Upper lobe of left lung (tissue), 6 donors: Measurements from ENCODE around the gene NCOA1. TPM values are rescaled to one million over a fixed set of nuclear protein-coding genes. Genes with fewer than 3 reads are reported as not detected.

Experiments
- ATAC-seq, 2 donors: fragments of 200-7000 bp; cut with Tn5 transposase; one replicate each; pipeline ENCODE4 v1.9.1; 2022; ENCODE audit warnings: mild to moderate bottlenecking in 2 of 2, moderate library complexity in 2 of 2; ENCODE audit not compliant: low FRiP score in 2 of 2
- DNase-seq, 2 donors: peaks; one replicate each; pipeline ENCODE4 v3.0.0-alpha.2; 2019 to 2020
- H3K27ac ChIP-seq, 4 donors: fragments of 200-600 bp; sonication (generic); one replicate each; pipeline ENCODE4 v1.5.1; 2016 to 2019
- H3K27me3 ChIP-seq, 4 donors: fragments of 200-600 bp; sonication (generic); one replicate each; pipeline ENCODE4 v1.5.1; 2017 to 2019
- H3K36me3 ChIP-seq, 4 donors: fragments of 200-600 bp; sonication (generic); one replicate each; pipeline ENCODE4 v1.5.1; 2016 to 2019
- H3K4me1 ChIP-seq, 4 donors: fragments of 200-600 bp; sonication (generic); one replicate each; pipeline ENCODE4 v1.5.1; 2018 to 2019
- H3K4me3 ChIP-seq, 4 donors: fragments of 200-600 bp; sonication (generic); one replicate each; pipeline ENCODE4 v1.5.1; 2017 to 2019; ENCODE audit warnings: mild to moderate bottlenecking in 2 of 4, moderate library complexity in 1 of 4
- H3K9me3 ChIP-seq, 4 donors: fragments of 200-600 bp; sonication (generic); one replicate each; pipeline ENCODE4 v1.5.1; 2018 to 2019
- CTCF ChIP-seq, 6 experiments: fragments of 450-650 bp in 4 of 6; fragments of 200-600 bp in 2 of 6; sonication (generic) in 2 of 6; IDR thresholded peaks; one replicate each; pipeline ENCODE4 v1.5.1; 2016 to 2019; ENCODE audit warnings: antibody characterized with exemption in 6 of 6
- EP300 ChIP-seq, 4 donors: sonication (generic); formaldehyde crosslinking; IDR thresholded peaks; one replicate each; pipeline ENCODE4 v1.5.1; 2017; ENCODE audit warnings: antibody characterized with exemption in 4 of 4, control low read depth in 2 of 4
- POLR2A ChIP-seq, 4 donors: fragments of 450-650 bp; IDR thresholded peaks; one replicate each; pipeline ENCODE4 v1.5.1; 2016 to 2017; ENCODE audit warnings: antibody characterized with exemption in 4 of 4, mild to moderate bottlenecking in 2 of 4
- POLR2AphosphoS5 ChIP-seq, 2 donors: sonication (generic); formaldehyde crosslinking; IDR thresholded peaks; one replicate each; pipeline ENCODE4 v1.5.1; 2017; ENCODE audit warnings: antibody characterized with exemption in 2 of 2
- WGBS, 2 donors: methylation state at CpG; one replicate each; pipeline ENCODE4 v1.1.5; 2017 to 2018; 5-methylcytosine and 5-hydroxymethylcytosine counted together
- small RNA-seq, 4 donors: library from RNA; depleted of rRNA; stranded (forward); fragments of <200 nt; gene quantifications; one replicate each; pipeline ENCODE3, GENCODE V24; 2016
- total RNA-seq, 6 donors: library from RNA; depleted of rRNA in 4 of 6; stranded (reverse); fragments of >200 nt in 4 of 6; gene quantifications; one replicate each; pipeline versions ENCODE4 v1.1.0 to v1.2.1, GENCODE V29; 2016 to 2021
- donor health status: DM: no; HTN: no; CAD: no; lungs with moderate emphysema.
- donor health status: DM: no; HTN: yes; CAD: no; lungs with severe emphysema.

NCOA1 gene
- total RNA-seq, 6 donors from 2014 or later = 38.3 to 68.1 (median 42.5) TPM

GRCh38 chr2:24816884-24817283, 325.8 kb downstream of the NCOA1 start:
- Histone ChIP-seq H3K36me3 (peaks cover 0 to 32% (median 28%) of the 10 kb centered on the region in 4 donors), H3K9me3 (no peaks in the 10 kb centered on the region), H3K27ac (no peak overlapping the region), H3K4me1 (peaks cover 0 to 4% (median 2%) of the 10 kb centered on the region in 4 donors), H3K4me3 (no peak overlapping the region), H3K27me3 (no peaks in the 10 kb centered on the region)
- TF ChIP-seq EP300 (IDR thresholded peaks at IDR 0.05) = no peak
- TF ChIP-seq POLR2A (IDR thresholded peaks at IDR 0.05) = no peak
- TF ChIP-seq POLR2AphosphoS5 (IDR thresholded peaks at IDR 0.05) = no peak
- no peak for TF ChIP-seq CTCF (IDR thresholded peaks at IDR 0.05)
- no peak for DNase-seq
- WGBS, 2 donors = 71 to 80% methylated on average over 4 of the region's 4 CpGs
- peak in 1 of 2 donors; percentile 61 for ATAC-seq

- Histone ChIP-seq H3K27me3 (no peaks in the 10 kb centered on the region), H3K36me3 (peaks cover 0 to 35% (median 31%) of the 10 kb centered on the region in 4 donors), H3K4me3 (no peak overlapping the region), H3K4me1 (peaks cover 0 to 4% (median 2%) of the 10 kb centered on the region in 4 donors), H3K9me3 (no peaks in the 10 kb centered on the region), H3K27ac (no peak overlapping the region)
- WGBS, 2 donors = 74 to 75% methylated on average over 9 of the region's 9 CpGs
- no peak for TF ChIP-seq POLR2AphosphoS5 (IDR thresholded peaks at IDR 0.05)
- no peak for TF ChIP-seq EP300 (IDR thresholded peaks at IDR 0.05)
- no peak for TF ChIP-seq CTCF (IDR thresholded peaks at IDR 0.05)
- TF ChIP-seq POLR2A (IDR thresholded peaks at IDR 0.05) = no peak
- no peak for ATAC-seq
- no peak for DNase-seq
Observed at GRCh38 chr2:24818721-24819167, 327.7 kb downstream of the NCOA1 start.

- WGBS, 2 donors = 89 to 90% methylated on average over 8 to 21 of the region's 21 CpGs
- DNase-seq = no peak
- H3K9me3 ChIP-seq = no peaks in the 10 kb centered on the region
- no peaks in the 10 kb centered on the region for H3K27me3 ChIP-seq
- H3K4me3 ChIP-seq = no peak overlapping the region
- TF ChIP-seq POLR2AphosphoS5 (IDR thresholded peaks at IDR 0.05) (no peak), EP300 (IDR thresholded peaks at IDR 0.05) (no peak), POLR2A (IDR thresholded peaks at IDR 0.05) (no peak), CTCF (IDR thresholded peaks at IDR 0.05) (no peak)
- ATAC-seq = no peak
- peak overlapping the region in 1 of 4 donors; percentile 43 for H3K27ac ChIP-seq
- peaks cover 0 to 35% (median 31%) of the 10 kb centered on the region in 4 donors for H3K36me3 ChIP-seq
- peaks cover 0 to 4% (median 2%) of the 10 kb centered on the region in 4 donors for H3K4me1 ChIP-seq
Observed at GRCh38 chr2:24819442-24820174, 328.6 kb downstream of the NCOA1 start.

GRCh38 chr2:24820175-24820513, 329.1 kb downstream of the NCOA1 start:
- H3K4me1 ChIP-seq = peaks cover 0 to 4% (median 2%) of the 10 kb centered on the region in 4 donors
- DNase-seq (no peak), ATAC-seq (no peak)
- peaks cover 0 to 35% (median 31%) of the 10 kb centered on the region in 4 donors for H3K36me3 ChIP-seq
- H3K9me3 ChIP-seq = no peaks in the 10 kb centered on the region
- no peak overlapping the region for H3K4me3 ChIP-seq
- no peak for TF ChIP-seq POLR2A (IDR thresholded peaks at IDR 0.05)
- no peak for TF ChIP-seq EP300 (IDR thresholded peaks at IDR 0.05)
- TF ChIP-seq CTCF (IDR thresholded peaks at IDR 0.05) = no peak
- TF ChIP-seq POLR2AphosphoS5 (IDR thresholded peaks at IDR 0.05) = no peak
- no peaks in the 10 kb centered on the region for H3K27me3 ChIP-seq
- 94% methylated on average over 7 of the region's 7 CpGs; no CpG with 5 or more reads in 1 of the 2 donors for WGBS, 2 donors
- H3K27ac ChIP-seq = no peak overlapping the region

Small RNA genes within 50 kb of the gene (small RNA-seq; reads per million reads assigned to genes)
- gene RNA5SP88 (0 to 0.11 (median 0.03) reads per million in 4 donors), gene RNU6-936P (0 reads per million in 4 donors)

Other genes starting within 250 kb of the NCOA1 start
- 100 to 1,000 TPM in 2 of 6 donors, 10 to 100 TPM in 4; 73.4 to 119 (median 91.3) TPM for gene ITSN2, start 130.7 kb upstream of the NCOA1 start, total RNA-seq